Adrenal gland (tissue), 5 donors: ENCODE measurements around the gene VAPB.

Source experiments
- POLR2A ChIP-seq, 2 donors: fragments of 450-650 bp; IDR thresholded peaks; one replicate each; pipeline ENCODE4 v1.6.1; 2017; ENCODE audit warnings: antibody characterized with exemption in 2 of 2, mild to moderate bottlenecking in 2 of 2, moderate library complexity in 1 of 2
- TF ChIP-seq, protein P1 (sequence below), 6 experiments: fragments of 450-650 bp in 4 of 6; fragments of 200-600 bp in 2 of 6; sonication (generic) in 1 of 6; IDR thresholded peaks; 1 replicate in 5 of 6; 2 replicates in 1 of 6; pipeline versions ENCODE4 v1.5.1 to v1.8.0; 2016 to 2021; ENCODE audit warnings: antibody characterized with exemption in 6 of 6, mild to moderate bottlenecking in 2 of 6, moderate library complexity in 1 of 6
- donor health status: DM: no; HTN: no; CAD: no.

DNA sequence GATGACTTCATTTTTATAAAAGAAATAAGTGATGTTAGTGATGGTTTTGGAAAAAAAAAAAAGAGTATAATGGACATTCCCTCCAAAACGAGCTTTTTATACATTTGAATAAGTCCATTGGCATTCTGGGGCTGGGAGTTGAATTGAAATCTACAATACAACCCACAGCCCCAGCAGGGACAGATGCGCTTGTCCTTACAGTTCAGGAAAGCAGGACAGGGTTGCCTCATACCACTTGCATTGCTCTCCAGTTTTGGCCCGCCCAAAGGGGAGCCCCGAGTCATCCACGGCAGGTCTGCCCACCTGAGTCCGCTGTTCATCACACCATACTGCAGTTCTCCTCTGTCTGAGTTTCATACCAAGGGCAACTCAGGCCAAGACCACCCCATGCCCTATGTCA lies 46.2 kb downstream of the VAPB start:
- TF ChIP-seq, protein P1, sequence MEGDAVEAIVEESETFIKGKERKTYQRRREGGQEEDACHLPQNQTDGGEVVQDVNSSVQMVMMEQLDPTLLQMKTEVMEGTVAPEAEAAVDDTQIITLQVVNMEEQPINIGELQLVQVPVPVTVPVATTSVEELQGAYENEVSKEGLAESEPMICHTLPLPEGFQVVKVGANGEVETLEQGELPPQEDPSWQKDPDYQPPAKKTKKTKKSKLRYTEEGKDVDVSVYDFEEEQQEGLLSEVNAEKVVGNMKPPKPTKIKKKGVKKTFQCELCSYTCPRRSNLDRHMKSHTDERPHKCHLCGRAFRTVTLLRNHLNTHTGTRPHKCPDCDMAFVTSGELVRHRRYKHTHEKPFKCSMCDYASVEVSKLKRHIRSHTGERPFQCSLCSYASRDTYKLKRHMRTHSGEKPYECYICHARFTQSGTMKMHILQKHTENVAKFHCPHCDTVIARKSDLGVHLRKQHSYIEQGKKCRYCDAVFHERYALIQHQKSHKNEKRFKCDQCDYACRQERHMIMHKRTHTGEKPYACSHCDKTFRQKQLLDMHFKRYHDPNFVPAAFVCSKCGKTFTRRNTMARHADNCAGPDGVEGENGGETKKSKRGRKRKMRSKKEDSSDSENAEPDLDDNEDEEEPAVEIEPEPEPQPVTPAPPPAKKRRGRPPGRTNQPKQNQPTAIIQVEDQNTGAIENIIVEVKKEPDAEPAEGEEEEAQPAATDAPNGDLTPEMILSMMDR (IDR thresholded peaks at IDR 0.05) = no peak
- TF ChIP-seq POLR2A (IDR thresholded peaks at IDR 0.05) = no peak
